ENCODE measurements around the gene C4A.
"Not testable (repeated sequence)": the region's sequence is repeated elsewhere in the genome, so short reads cannot be mapped to it uniquely, and the experiment has no call there.

The C4A gene

DNA sequence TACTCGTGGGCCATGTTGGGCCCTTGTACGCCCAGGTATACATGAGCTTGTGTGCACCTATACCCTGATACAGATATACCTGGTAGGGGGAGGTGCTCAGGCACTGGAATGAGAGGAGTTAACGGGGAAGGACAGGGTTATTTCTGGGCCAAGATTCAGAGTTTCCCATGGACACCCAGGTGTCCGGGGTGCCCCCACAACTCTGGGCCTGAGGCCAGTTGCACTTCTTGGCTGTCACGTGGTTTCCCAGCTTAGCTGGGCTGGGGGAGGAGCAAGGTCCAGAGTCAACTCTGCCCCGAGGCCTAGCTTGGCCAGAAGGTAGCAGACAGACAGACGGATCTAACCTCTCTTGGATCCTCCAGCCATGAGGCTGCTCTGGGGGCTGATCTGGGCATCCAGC lies at the start of gene C4A:
Gene C4A (plus strand): TSS at position 314 of the 400 bp plus-strand sequence. CDS start 51 bp downstream, at position 365.
- DNase-seq, result not testable (repeated sequence)

DNA sequence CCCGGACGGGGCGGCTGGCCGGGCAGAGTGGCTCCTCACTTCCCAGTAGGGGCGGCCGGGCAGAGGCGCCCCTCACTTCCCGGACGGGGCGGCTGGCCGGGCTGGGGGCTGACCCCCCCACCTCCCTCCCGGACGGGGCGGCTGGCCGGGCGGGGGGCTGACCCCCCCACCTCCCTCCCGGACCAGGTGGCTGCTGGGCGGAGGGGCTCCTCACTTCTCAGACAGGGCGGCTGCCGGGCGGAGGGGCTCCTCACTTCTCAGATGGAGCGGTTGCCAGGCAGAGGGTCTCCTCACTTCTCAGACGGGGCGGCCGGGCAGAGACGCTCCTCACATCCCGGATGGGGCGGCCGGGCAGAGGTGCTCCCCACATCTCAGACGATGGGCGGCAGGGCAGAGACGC lies 49.7 kb upstream of the C4A start:
- not testable (repeated sequence) for DNase-seq

DNA sequence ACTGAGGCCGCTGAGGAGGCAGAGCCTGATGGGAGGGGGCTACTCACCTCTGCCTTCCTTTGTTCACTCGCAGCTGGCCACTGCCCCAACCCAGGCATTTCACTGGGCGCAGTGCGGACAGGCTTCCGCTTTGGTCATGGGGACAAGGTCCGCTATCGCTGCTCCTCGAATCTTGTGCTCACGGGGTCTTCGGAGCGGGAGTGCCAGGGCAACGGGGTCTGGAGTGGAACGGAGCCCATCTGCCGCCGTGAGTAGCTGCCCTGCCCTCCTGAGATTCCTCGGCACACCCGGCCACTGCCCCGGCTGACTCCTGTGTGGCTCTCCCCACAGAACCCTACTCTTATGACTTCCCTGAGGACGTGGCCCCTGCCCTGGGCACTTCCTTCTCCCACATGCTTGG lies 48.3 kb upstream of the C4A start:
- DNase-seq, result no peak

DNA sequence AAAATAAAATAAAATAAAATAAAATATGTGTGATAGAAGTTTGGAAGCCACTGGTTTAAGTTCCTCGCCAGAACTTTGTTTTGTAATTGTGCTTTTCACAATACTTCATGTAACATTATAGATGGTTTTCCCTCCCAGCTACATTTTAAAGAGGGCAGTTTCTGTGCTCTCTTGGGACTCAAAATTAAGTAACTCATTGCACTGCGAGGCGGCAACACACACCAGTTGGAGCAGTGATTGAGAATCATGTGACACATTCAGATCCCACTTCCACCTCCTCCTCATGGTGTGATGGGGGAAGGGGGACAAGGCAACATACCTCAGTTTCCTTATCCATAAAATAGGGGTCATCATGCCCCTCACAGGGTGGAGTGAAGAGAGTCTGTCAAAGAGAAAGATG lies 46.8 kb upstream of the C4A start:
- DNase-seq, result no peak

DNA sequence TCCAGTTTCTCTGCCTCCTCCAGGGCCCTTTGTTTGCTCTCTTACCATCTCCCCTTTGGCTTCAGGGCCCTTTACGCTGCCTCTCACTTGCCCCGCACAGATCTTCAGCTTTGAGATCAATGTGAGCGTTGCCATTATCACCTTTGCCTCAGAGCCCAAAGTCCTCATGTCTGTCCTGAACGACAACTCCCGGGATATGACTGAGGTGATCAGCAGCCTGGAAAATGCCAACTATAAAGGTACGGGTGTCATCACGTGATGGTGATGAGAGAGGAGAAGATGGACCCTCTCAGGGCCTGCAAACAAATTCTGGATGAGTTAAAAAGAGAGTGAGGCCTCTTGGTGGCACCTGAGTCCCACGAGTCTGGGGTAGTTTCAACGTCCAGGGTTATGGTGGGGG lies 46.0 kb upstream of the C4A start:
- no peak for DNase-seq

DNA sequence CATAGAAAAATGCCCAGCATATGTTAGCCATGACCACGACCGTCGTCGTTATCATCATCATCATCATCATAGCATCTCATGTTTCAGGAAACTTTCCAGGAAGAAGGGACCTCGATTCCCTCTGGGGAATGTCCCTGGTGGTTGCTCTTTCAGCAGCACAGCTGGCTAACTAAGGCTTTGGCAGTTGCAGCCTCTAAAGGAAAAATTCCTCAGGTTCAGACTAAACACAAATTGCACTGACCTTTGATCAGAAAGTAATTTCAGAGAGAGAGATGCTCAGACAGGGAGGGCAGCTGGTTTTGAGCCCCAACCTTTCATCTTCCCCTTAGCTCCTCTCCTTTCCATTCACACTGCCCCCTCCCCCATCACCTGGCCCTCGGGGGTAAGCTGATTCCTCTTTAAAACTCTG lies 41.6 kb upstream of the C4A start:
- no peak for DNase-seq

DNA sequence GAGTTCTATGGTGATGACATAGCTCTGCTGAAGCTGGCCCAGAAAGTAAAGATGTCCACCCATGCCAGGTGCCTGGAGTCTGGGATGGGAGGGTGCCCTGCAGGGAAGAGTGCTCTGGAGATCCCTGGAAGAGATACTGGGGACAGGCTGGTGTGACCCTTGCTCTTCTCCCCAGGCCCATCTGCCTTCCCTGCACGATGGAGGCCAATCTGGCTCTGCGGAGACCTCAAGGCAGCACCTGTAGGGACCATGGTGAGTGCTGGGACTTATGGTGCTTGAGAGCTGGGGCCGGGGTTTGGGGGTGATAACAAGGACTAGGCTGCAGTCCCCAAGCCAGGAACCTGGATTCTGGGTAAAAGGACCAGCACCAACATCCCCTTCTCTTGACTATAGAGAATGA lies 38.1 kb upstream of the C4A start:
- no peak for DNase-seq

DNA sequence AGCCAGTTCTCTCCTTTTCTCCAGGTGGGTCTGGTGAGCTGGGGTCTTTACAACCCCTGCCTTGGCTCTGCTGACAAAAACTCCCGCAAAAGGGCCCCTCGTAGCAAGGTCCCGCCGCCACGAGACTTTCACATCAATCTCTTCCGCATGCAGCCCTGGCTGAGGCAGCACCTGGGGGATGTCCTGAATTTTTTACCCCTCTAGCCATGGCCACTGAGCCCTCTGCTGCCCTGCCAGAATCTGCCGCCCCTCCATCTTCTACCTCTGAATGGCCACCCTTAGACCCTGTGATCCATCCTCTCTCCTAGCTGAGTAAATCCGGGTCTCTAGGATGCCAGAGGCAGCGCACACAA lies 36.7 kb upstream of the C4A start:
- no peak for DNase-seq

DNA sequence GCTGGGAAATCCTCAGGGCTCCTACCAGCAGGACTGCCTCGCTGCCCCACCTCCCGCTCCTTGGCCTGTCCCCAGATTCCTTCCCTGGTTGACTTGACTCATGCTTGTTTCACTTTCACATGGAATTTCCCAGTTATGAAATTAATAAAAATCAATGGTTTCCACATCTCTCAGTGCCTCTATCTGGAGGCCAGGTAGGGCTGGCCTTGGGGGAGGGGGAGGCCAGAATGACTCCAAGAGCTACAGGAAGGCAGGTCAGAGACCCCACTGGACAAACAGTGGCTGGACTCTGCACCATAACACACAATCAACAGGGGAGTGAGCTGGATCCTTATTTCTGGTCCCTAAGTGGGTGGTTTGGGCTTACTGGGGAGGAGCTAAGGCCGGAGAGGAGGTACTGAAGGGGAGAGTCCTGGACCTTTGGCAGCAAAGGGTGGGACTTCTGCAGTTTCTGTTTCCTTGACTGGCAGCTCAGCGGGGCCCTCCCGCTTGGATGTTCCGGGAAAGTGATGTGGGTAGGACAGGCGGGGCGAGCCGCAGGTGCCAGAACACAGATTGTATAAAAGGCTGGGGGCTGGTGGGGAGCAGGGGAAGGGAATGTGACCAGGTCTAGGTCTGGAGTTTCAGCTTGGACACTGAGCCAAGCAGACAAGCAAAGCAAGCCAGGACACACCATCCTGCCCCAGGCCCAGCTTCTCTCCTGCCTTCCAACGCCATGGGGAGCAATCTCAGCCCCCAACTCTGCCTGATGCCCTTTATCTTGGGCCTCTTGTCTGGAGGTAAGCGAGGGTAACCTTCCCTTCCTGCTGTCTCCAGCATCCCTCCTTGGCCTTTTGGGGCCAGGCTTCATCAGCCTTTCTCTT lies 36.1 kb upstream of the C4A start, which contains the start of gene CFB:
Gene CFB (plus strand): TSS at position 589 of the 863 bp plus-strand sequence. CDS start 127 bp downstream, at position 716.
- no peak for DNase-seq

DNA sequence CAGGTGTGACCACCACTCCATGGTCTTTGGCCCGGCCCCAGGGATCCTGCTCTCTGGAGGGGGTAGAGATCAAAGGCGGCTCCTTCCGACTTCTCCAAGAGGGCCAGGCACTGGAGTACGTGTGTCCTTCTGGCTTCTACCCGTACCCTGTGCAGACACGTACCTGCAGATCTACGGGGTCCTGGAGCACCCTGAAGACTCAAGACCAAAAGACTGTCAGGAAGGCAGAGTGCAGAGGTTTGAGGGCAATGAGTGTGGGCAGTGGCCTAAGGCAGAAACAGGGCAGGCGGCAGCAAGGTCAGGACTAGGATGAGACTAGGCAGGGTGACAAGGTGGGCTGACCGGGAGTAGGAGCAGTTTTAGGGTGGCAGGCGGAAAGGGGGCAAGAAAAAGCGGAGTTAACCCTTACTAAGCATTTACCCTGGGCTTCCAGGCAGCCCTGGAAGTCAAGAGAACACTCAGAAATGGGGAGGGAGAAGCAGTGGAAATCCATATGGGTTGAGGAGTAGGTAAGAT lies 35.4 kb upstream of the C4A start:
- DNase-seq, result no peak

DNA sequence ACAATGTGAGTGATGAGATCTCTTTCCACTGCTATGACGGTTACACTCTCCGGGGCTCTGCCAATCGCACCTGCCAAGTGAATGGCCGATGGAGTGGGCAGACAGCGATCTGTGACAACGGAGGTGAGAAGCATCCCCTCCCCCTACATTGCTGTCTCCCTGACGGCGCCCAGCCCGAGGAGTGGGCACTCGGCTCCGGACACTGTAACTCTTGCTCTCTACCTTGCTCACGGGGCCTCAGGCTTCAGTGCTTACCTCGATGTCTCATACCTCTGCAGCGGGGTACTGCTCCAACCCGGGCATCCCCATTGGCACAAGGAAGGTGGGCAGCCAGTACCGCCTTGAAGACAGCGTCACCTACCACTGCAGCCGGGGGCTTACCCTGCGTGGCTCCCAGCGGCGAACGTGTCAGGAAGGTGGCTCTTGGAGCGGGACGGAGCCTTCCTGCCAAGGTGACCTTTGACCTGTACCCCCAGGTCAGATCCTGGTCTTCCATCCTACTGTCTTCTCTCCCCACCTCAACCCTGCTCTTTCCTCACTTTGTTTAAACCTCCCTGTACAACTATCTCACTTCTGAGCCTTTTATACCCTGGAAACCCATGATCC lies 34.7 kb upstream of the C4A start:
- no peak for DNase-seq

DNA sequence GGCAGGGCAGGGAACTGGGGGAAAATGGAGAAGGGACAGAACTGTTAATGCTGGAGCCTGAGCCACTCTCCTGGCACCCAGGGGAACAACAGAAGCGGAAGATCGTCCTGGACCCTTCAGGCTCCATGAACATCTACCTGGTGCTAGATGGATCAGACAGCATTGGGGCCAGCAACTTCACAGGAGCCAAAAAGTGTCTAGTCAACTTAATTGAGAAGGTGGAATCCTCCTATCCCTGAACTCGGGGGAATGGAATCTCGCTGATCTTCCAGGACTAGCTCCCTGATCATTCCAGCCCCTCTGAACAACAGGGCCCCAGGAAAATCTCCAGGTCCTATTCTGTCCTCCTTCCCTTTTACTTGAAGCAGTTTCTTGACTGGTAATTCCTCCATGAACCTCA lies 34.0 kb upstream of the C4A start:
- no peak for DNase-seq

DNA sequence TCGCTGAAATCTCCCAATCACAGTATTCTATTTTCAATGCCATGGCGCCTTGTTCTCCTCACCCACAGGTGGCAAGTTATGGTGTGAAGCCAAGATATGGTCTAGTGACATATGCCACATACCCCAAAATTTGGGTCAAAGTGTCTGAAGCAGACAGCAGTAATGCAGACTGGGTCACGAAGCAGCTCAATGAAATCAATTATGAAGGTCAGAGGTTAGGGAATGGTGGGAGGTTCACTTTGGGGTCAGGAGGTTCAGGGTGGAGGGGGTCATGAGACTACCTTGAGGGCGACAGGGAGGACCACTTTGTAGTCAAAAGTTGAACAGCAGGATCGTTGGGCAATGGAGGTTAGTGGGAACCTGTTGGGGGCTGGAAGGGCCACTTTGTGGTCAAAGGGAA lies 33.6 kb upstream of the C4A start:
- no peak for DNase-seq

DNA sequence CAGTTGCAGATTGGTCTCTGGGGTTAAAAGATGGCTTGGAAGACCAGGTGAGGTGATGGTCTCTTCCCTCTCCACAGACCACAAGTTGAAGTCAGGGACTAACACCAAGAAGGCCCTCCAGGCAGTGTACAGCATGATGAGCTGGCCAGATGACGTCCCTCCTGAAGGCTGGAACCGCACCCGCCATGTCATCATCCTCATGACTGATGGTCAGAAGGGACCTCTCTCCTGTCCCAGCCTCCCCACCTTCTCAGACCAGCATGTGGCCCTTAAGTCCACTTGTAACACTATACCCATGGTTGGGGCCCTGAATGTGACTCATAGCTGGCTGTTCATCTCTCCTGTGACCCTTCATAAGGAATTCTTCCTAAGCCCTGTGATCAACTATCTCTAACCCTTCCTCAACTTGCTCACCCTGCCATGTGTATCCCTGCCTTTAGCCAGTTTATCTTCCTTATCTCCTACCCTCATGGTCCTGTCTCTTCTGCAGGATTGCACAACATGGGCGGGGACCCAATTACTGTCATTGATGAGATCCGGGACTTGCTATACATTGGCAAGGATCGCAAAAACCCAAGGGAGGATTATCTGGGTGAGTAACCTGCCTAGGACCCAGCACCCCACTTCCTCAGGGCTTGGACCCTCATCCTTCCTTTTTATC lies 33.0 kb upstream of the C4A start:
- no peak for DNase-seq

DNA sequence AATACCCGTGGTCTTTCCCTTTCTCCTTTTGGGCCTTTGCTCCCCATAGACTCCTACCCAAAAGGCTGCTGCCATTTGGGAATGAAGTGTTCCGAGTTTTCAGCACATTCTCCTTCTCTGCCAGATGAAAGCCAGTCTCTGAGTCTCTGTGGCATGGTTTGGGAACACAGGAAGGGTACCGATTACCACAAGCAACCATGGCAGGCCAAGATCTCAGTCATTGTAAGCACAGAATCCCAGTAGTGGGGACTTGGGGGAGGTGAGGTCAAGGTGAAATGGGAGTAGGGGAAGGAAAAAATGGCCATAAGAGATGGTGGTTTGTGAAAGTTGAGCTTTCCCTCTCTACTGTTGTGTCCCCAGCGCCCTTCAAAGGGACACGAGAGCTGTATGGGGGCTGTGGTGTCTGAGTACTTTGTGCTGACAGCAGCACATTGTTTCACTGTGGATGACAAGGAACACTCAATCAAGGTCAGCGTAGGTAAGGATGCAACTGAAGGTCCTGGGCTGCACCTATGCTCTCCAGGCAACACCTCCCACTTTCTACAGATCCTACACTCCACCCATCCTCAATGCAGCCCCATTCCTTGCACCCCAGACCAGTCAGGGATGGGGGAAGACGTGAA lies 31.8 kb upstream of the C4A start:
- no peak for DNase-seq

DNA sequence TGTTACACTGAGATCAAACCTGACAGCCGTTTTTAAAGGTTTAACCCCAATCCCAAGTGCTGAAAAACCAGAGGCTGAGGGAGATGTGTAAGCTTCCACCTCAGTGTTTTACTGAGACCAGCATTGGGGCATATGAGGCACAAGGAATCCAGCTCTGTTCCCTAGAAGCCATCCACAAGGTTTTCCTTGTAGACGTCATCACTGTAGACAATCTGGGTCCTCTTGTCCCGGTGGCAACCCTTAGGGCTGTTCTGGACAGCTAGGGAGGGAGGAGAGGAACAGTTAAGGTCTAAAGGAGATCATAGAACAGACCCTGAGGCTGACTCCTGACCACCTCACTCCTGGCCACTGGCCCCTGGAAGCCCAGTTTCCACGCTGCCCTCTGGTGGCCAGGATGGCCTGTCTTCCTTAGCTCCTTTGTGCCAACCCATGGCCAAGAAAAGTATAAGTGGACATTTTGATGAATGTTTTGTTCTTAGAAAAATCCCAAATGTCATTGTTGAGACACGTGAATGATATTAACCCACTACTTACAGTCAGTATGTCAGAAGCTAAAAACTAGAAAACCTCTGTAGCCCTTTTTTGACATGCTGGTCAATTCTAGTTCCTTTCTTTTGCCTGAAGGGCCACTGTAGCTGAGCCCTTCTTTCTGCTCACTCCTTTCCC lies 29.6 kb upstream of the C4A start:
- DNase-seq, result peak; percentile 22

DNA sequence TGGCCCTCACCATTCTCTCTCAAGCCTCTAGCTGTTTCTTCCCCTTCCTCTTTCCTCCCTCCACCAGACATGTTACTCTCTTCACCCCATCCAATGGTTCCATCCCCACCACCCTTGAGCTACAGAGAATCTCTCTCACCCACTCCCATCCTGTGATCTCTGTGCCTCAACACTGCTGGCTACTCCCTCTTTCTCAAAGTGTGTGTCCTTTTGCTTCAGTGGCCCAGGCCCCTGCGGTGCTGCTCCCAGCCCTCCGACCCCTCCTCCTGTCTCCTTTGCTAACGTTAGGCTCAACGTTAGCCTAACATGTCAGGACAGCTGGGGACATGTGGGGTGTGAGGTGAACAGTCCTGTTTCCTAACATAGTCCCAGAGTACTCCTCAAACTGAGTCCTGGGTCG lies 29.0 kb upstream of the C4A start:
- DNase-seq, result no peak

DNA sequence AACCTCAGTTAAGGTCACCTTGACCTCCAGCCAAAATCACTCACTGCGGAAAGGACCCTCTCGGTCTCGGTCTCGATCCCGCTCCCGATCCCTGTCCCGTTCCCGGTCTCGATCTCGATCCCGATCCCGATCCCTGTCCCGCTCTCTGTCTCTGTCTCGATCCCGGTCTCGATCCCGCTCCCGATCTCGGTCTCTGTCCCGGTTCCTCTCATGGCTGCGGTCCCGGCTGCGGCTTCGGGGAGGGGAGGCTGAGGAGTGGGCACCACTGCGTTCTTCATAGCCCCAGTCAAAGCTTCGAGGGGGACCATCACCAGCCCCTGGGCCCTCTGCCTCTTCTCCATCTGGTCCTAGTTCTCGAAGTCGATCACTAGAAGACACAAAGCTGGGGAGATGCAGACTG lies 27.3 kb upstream of the C4A start:
- DNase-seq, result no peak

DNA sequence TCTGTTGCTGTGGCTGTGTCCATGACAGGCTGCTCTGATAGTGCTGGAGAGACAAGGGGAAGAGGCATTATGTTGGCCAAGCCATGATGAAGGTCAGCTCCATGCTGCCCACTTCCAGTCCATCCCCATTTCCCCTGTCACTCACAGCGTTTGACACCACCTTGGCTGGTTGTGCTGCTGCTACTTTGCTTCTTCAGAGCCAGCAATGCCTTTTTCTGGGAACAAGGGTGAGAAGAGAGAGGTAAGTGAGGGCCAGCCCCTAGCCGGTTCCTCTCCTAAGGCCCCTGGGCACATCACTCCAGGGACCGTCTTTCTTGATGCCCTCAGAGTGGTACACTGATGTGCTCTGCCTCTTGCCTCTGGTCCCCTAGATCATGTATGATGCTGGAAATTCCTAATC lies 25.1 kb upstream of the C4A start:
- no peak for DNase-seq

DNA sequence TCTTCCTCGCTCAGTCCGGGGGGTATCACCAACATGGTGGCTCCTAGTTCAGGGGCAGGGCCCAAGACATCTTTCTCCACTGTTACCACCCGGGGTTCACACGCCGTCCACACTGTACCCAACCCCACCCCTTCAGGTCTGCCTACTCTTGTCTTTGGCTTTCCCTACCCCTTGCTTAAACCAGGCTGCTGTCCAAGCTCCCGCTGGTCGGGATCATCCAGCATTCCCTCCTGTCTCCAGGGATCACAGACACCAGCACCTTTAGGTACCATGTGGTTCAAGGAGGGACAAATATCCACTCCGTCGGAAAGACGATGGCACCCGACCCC lies 23.5 kb upstream of the C4A start:
- DNase-seq, result no peak

DNA sequence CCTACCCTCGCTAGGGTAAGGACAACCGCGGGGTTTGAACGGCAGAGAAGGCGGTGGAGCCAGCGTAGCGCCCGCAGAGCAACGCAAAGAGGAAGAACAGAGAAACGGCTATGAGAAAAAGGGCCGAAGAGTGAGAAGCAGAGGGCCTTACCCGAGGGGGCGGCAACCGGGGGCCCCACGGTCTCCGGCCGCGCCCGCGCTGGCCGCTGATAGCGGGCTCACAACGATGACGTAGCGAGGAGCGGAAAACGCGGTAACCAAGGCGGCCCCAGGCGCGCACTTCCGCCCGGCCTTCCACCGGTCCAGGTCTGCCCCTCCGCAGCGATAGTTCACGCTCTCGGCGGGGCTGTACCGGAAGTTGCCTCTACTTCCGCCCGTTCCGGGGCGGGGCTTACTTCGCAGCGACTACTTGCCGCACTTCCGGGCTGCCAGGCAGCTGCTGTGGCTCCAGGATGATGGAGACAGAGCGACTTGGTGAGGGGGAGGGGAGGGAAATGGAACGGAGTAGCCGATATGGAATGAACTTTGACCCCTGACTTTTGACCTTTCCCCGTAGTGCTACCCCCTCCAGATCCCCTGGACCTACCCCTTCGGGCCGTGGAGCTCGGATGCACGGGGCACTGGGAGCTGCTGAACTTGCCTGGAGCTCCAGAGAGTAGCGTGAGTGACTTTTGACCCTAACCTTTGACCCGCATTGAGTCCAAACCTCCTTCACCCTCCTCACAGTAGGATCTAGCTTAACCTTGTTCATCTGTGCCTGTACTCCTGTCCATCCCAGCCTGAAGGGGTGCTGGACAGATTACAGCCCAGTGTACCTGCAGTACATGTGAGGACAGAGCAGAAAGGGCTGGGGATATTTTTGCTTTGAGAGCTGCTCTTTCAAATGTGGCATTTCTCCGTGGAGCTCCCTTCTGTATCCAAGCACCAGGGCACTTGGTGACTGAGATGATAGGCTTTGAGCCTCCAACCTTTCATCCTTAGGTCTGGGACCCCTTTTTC lies 22.8 kb upstream of the C4A start, which contains the start of the genes NELFE and SKIC2:
Gene NELFE (minus strand): TSS at position 231 of the 999 bp plus-strand sequence. CDS start 525 bp downstream, outside the sequence.
Gene SKIC2 (plus strand): TSS at position 435 of the 999 bp plus-strand sequence. CDS start 18 bp downstream, at position 453.
- DNase-seq, result peak; percentile 98
